Measurements from ENCODE around the gene B3GALNT1. TPM values are rescaled to one million over a fixed set of nuclear protein-coding genes. Genes with fewer than 3 reads are reported as not detected.

Gene B3GALNT1
- total RNA-seq, 2 experiments from 2014 or later: 3.9 to 4.1 TPM

DNA sequence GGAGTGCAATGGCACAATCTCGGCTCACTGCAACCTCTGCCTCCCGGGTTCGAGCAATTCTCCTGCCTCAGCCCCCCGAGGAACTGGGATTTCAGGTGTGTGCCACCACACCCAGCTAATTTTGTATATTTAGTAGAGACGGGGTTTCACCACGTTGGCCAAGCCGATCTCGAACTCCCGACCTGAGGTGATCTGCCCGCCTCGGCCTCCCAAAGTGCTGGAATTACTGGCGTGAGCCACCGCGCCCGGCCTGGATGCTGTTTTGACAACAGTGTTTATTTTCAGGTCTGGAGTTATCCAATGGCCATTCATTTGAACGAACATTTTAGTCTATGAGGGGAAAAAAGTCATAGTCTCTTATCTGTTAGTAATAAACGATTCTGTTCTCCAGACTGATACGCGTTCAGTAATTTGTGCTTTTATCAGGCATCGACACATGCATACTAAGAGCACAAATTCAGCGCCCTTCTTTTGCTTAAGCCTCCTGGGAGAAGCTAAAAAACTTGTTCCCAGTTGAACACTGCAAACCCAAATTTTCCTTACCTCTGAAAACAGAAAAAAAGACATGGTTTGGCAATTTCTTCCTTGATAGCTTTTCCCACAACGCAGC is 1.3 kb downstream of the B3GALNT1 start:
- Mint-ChIP-seq H3K36me3 (ENCODE audit: low read depth) (peaks cover 3% of the 10 kb centered on the region), H3K4me3 (peak overlapping the region; percentile 65)
- POLR2A ChIA-PET: no interaction called here

DNA sequence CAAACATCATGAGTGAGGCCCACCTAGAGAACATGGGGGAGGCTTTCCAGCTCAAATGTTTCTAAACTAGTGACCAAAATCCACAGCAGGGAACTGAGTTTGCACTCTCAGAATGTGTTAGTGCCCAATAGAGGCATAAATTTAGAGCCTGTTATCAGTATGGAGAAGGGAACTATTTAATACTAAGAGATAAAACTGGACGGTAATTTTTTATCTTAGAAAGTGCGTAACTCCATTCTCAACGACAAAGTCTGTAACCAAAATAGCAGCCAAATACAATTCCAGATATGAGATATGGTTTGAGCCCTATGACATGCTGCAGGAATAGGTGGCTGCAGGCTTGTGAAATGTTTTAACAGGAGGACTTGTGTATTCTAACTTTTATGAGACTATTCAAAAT is 3.5 kb downstream of the B3GALNT1 start:
- POLR2A ChIA-PET: interaction anchor here (1.0 kb wide), 1 partner anchor 20 kb away, joined by 3 read pairs; no protein-coding TSS in a partner anchor
- H3K4me3 Mint-ChIP-seq: no peak overlapping the region
- CTCF ChIA-PET: interaction anchor here (0.9 kb wide), 1 partner anchor 173 kb away, joined by 4 read pairs; no protein-coding TSS in a partner anchor
- peaks cover 13% of the 10 kb centered on the region for H3K4me1 Mint-ChIP-seq
- H3K36me3 Mint-ChIP-seq (ENCODE audit: low read depth): peaks cover 3% of the 10 kb centered on the region
- H3K9me3 Mint-ChIP-seq: no peaks in the 10 kb centered on the region
- no peak overlapping the region for H3K27ac Mint-ChIP-seq
- DNase-seq: no peak
- peaks cover 17% of the 10 kb centered on the region for H3K27me3 Mint-ChIP-seq

More for the DNA sequence above, 1.3 kb downstream of the B3GALNT1 start:
- CTCF ChIA-PET: interaction anchor here (1.3 kb wide), 1 partner anchor 30 kb away, joined by 3 read pairs; no protein-coding TSS in a partner anchor
- Mint-ChIP-seq H3K4me1 (peaks cover 17% of the 10 kb centered on the region), H3K27ac (no peak overlapping the region), H3K9me3 (no peaks in the 10 kb centered on the region), H3K27me3 (peaks cover 24% of the 10 kb centered on the region)
- DNase-seq: no peak

DNA sequence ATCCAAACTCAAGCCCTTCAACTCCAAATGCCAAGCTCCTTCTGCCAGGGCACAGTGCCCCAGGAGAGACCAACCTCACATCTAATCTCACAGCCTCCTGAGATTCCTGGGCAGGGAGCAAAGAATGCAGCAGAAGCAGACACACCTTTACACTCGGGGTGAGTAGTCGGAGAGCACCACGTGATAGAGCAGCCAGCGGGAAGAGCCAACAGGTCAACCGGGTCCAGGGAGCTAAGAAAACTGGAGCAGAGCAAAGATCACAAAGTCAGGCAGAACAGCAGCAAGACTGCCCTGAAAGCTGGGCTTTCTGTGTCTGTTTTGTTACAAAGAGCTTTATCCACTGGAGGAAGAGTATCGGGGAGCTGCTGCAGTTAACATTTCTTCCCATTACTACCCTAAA is 4.2 kb downstream of the B3GALNT1 start:
- CTCF ChIA-PET: interaction anchor here (0.7 kb wide), 1 partner anchor 136 kb away, joined by 3 read pairs; no protein-coding TSS in a partner anchor
- no peaks in the 10 kb centered on the region for H3K9me3 Mint-ChIP-seq
- DNase-seq: no peak
- POLR2A ChIA-PET: interaction anchor here (1.0 kb wide), 1 partner anchor 19 kb away, joined by 3 read pairs; no protein-coding TSS in a partner anchor
- no peak overlapping the region for H3K4me3 Mint-ChIP-seq
- H3K4me1 Mint-ChIP-seq: peaks cover 13% of the 10 kb centered on the region
- H3K27ac Mint-ChIP-seq: no peak overlapping the region
- peaks cover 17% of the 10 kb centered on the region for H3K27me3 Mint-ChIP-seq
- peaks cover 3% of the 10 kb centered on the region for H3K36me3 Mint-ChIP-seq (ENCODE audit: low read depth)

DNA sequence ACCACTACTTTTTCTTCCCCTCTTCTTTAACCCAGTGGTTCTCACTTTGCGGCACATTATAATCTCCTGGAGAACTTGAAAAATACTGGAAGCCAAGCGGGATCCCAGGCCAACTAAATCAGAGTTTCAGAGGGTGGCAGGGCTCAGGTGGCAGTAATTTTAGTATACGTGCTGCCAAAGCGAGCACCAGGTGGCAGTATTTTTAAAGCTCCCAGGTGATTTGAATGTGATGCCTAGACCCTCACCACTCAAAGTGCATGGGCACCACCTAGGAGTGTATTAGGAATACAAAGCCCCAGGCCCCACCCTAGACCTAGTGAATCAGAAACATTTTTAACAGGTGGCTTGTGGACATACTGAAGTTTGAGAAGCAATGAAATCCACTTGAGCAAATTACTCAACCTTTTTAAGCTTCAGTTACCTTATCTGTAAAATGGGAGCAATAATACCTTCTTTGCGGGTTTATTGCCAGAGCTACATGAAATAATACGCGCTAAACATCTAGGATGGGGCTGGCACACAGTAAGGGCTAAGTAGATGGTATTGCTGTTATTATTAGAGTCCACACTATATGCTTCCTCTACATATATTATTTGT is 8.3 kb downstream of the B3GALNT1 start:
- POLR2A ChIA-PET: no interaction called here
- H3K4me3 Mint-ChIP-seq: no peak overlapping the region
- H3K36me3 Mint-ChIP-seq (ENCODE audit: low read depth): peaks cover 3% of the 10 kb centered on the region
- H3K9me3 Mint-ChIP-seq: no peaks in the 10 kb centered on the region
- CTCF ChIA-PET: interaction anchor here (0.6 to 2.3 kb wide), 9 partner anchors 8 to 410 kb away, joined by 3 to 9 read pairs (median 3); partner anchors contain the start of gene B3GALNT1
- H3K27me3 Mint-ChIP-seq: peaks cover 4% of the 10 kb centered on the region
- no peak overlapping the region for H3K27ac Mint-ChIP-seq
- H3K4me1 Mint-ChIP-seq: no peaks in the 10 kb centered on the region
- DNase-seq: no peak

DNA sequence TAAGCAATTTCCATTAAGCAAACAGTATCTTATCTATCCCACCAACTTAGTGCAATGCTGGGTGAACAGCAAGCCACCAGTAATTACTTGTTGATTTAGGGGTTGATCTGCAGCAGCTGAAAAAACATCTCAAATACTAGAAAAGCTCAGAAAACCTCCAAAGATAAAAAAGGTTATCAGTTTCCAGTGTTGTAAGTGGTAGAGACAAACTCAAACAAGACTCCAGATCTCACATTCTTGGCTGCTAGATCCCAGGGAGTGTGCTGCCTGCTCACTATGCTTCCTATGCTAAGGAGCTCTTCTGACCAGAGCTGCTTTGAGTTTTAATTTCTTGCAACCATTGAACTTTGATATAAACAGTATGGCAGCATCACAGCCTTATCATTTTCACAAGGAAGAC is 11.3 kb downstream of the B3GALNT1 start:
- Mint-ChIP-seq H3K9me3 (no peaks in the 10 kb centered on the region), H3K4me3 (no peak overlapping the region), H3K4me1 (no peaks in the 10 kb centered on the region), H3K36me3 (ENCODE audit: low read depth) (no peaks in the 10 kb centered on the region), H3K27ac (no peak overlapping the region), H3K27me3 (no peaks in the 10 kb centered on the region)
- ChIA-PET CTCF (no interaction called here), POLR2A (no interaction called here)
- no peak for DNase-seq

DNA sequence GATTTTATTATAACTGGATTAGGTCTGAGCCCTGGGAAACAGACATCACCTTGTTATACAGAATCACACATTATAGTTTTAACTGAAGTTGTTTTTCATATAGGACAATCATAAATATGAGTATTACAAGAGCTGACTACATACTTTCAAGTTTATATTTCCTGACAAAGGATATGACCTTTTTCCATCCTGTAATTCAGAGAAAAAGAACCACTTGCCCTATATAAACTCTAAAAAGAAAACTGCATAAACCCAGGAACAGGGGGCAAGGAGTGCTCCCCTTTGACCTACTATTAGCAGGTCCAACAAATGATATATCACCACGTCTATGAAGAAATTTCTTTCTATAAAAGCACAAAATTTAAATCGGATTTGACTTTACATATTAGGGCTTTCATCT is 20.9 kb downstream of the B3GALNT1 start:
- Mint-ChIP-seq H3K9me3 (no peaks in the 10 kb centered on the region), H3K4me3 (no peak overlapping the region), H3K4me1 (peaks cover 22% of the 10 kb centered on the region), H3K27ac (no peak overlapping the region), H3K36me3 (ENCODE audit: low read depth) (no peaks in the 10 kb centered on the region), H3K27me3 (peaks cover 5% of the 10 kb centered on the region)
- ChIA-PET POLR2A (no interaction called here), CTCF (no interaction called here)
- DNase-seq: no peak

DNA sequence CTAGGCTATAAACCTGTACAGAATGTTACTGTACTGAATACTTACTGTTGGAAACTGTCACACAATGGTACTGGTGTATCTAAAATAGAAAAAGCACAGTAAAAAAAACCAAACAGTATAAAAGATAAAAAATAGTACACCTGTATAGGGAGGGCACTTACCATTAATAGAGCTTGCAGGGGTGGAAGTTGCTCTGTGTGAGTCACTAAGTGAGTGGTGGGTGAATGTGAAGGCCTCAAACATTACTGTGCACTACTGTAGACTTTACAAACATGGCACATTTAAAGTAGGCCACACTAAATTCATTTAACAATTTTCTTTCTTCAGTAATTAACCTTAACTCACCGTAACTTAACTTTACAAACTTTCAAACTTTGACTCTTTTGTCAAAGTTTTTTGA is 22.0 kb downstream of the B3GALNT1 start:
- Mint-ChIP-seq H3K9me3 (no peaks in the 10 kb centered on the region), H3K36me3 (ENCODE audit: low read depth) (no peaks in the 10 kb centered on the region), H3K27me3 (peaks cover 5% of the 10 kb centered on the region), H3K4me3 (no peak overlapping the region), H3K4me1 (peaks cover 25% of the 10 kb centered on the region), H3K27ac (no peak overlapping the region)
- no peak for DNase-seq
- POLR2A ChIA-PET: no interaction called here
- CTCF ChIA-PET: no interaction called here

DNA sequence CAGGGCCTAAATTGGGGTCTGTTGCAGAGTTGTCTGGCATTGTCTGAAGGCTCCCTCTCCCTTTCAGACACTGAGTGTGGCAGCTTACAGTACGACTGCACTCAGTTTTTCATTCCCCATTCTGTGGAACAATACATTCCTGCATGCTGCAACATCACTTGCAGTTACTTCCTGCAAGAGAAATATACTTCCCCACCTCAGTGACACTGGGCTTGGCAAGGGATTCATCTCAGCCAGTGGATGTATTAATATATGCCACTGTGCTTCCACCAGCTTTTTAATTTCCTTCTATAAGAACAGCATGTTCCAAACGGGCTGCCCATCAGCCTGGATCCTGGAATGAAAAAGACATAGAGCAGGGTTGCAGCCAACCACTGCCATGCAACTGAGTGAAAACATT is 23.1 kb downstream of the B3GALNT1 start:
- Mint-ChIP-seq H3K36me3 (ENCODE audit: low read depth) (no peaks in the 10 kb centered on the region), H3K9me3 (no peaks in the 10 kb centered on the region), H3K4me3 (no peak overlapping the region), H3K27me3 (peaks cover 3% of the 10 kb centered on the region), H3K27ac (no peak overlapping the region), H3K4me1 (peaks cover 36% of the 10 kb centered on the region)
- no peak for DNase-seq
- ChIA-PET POLR2A (interaction anchor here (0.7 to 0.8 kb wide), 2 partner anchors 19 to 139 kb away, joined by 3 read pairs; partner anchors contain the start of gene NMD3), CTCF (no interaction called here)

DNA sequence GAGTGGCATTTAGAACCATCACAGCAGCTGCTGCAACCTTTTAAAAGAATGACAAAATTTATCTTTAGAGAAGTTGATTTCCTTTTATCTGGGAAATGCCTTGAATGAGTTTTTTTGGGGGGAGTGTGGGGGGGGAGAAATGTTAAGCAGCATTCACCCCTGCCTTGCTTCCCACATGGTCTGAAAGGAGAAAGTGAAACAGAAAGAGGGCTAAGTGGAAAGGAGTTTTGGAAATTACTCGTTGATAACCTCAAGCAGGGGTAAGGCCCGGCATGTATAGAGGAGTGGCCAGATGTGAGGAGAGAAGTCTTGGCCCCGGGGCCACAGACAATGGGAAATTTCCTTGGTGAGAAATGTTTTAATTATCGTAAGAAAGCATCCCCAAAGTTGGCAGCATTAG is 23.5 kb downstream of the B3GALNT1 start:
- Mint-ChIP-seq H3K4me1 (peaks cover 38% of the 10 kb centered on the region), H3K27me3 (peaks cover 3% of the 10 kb centered on the region), H3K9me3 (no peaks in the 10 kb centered on the region), H3K27ac (no peak overlapping the region), H3K4me3 (no peak overlapping the region), H3K36me3 (ENCODE audit: low read depth) (no peaks in the 10 kb centered on the region)
- CTCF ChIA-PET: interaction anchor here (0.7 kb wide), 1 partner anchor 12 kb away, joined by 3 read pairs; no protein-coding TSS in a partner anchor
- no peak for DNase-seq
- POLR2A ChIA-PET: interaction anchor here (0.8 kb wide), 1 partner anchor 20 kb away, joined by 3 read pairs; no protein-coding TSS in a partner anchor

DNA sequence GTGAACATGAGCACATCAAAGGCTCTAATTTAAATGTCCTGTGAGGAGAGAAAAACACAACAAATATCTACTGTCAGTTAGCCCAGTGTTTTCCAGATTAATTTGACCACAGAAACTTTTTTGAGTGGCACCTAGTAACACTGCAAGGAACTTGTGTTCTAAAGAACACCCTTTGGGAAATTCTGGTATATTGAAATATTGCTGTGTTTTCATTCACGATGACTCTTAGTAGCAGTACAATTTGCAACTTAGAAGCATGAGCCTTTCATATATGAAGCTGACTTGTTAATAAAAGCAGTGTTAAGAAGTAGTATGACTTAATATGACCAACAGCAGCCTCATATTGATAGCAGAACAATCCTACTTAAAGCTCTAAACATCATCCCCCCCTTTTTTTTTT is 32.0 kb downstream of the B3GALNT1 start:
- Mint-ChIP-seq H3K9me3 (no peaks in the 10 kb centered on the region), H3K36me3 (ENCODE audit: low read depth) (no peaks in the 10 kb centered on the region), H3K27ac (peak overlapping the region; percentile 33), H3K27me3 (peaks cover 6% of the 10 kb centered on the region), H3K4me1 (peaks cover 61% of the 10 kb centered on the region), H3K4me3 (no peak overlapping the region)
- POLR2A ChIA-PET: no interaction called here
- DNase-seq: no peak
- CTCF ChIA-PET: interaction anchor here (0.6 to 1.6 kb wide), 2 partner anchors 49 to 202 kb away, joined by 4 read pairs; no protein-coding TSS in a partner anchor

DNA sequence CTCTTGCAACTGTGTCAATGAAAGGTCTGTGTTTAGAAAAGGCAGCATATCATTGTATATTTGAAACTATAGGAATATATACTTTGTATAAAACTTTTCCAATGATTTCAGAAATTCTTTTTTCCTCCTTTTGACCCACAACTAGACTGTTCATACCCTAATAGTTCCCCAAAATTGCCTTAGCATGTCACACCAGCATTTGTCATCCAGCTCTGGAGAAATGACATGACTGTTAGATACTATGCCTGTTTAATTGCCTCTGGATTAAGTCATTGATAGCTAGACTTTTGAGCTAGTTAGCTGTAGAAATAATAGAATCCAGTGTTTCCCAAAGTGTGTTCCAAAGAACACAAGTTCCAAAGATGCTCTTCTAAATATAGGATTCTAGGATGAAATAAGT is 32.4 kb downstream of the B3GALNT1 start:
- ChIA-PET CTCF (interaction anchor here (1.6 kb wide), 1 partner anchor 203 kb away, joined by 4 read pairs; no protein-coding TSS in a partner anchor), POLR2A (no interaction called here)
- Mint-ChIP-seq H3K4me3 (no peak overlapping the region), H3K36me3 (ENCODE audit: low read depth) (no peaks in the 10 kb centered on the region), H3K4me1 (peaks cover 60% of the 10 kb centered on the region), H3K9me3 (no peaks in the 10 kb centered on the region), H3K27me3 (peaks cover 6% of the 10 kb centered on the region), H3K27ac (peak overlapping the region; percentile 33)
- DNase-seq: no peak

DNA sequence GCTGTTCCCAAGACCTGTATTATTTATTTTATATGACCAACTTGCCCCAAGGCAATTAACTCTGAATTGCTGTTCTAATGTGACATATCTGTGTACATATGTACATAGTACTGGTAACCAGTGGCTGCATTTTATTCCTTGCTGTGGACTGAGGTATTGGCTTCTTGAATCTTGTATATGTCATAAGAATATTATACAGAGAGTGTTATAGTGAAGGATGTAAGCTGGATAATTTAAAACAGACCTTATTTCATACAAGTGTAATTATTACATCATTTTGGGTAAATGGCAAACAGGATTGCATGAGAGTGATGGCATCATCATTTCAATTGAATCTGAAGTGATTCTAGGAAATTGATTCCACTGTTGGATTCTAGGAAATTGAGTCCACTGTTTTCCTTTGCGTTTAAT is 32.9 kb downstream of the B3GALNT1 start:
- H3K27me3 Mint-ChIP-seq: peaks cover 6% of the 10 kb centered on the region
- no peak overlapping the region for H3K27ac Mint-ChIP-seq
- H3K9me3 Mint-ChIP-seq: no peaks in the 10 kb centered on the region
- ChIA-PET POLR2A (interaction anchor here (1.5 kb wide), 1 partner anchor 149 kb away, joined by 4 read pairs; the partner anchor contains the start of gene NMD3), CTCF (interaction anchor here (0.7 to 1.6 kb wide), 2 partner anchors 203 to 333 kb away, joined by 3 to 4 read pairs; no protein-coding TSS in a partner anchor)
- no peak overlapping the region for H3K4me3 Mint-ChIP-seq
- no peaks in the 10 kb centered on the region for H3K36me3 Mint-ChIP-seq (ENCODE audit: low read depth)
- peaks cover 59% of the 10 kb centered on the region for H3K4me1 Mint-ChIP-seq
- no peak for DNase-seq

DNA sequence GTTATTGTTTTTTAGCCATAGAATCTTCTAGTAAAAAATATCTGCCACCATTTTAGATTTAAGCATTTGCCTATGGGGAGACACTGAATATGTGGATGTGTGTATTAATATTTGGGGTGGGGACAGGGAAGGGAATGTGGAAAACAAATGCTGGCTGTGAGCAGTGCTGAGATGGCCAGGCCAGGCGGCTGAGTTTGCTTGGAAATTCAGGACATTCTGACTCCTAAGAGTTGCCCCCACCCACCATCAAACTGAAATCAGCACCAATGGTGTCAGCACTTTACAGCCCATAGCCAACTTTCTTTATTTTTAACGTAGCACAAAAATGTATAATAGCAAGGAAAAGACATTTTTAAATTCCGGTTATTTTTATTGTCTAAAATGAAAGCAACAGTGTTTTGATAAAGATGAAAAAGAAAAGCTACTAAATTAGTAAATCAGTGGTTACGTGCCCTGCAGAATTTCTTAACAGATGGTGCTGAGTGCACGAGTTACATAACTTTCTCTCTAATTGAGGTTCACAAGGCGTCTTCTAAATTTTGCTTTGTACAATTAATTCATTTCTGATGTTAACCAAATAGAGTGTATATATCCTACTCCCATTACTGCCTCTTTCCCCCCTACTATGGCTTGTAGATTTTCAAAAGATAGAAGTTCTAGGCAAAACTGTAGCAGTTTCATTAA is 34.0 kb downstream of the B3GALNT1 start:
- H3K27me3 Mint-ChIP-seq: peaks cover 3% of the 10 kb centered on the region
- H3K4me1 Mint-ChIP-seq: peaks cover 56% of the 10 kb centered on the region
- H3K27ac Mint-ChIP-seq: no peak overlapping the region
- H3K36me3 Mint-ChIP-seq (ENCODE audit: low read depth): no peaks in the 10 kb centered on the region
- no peak overlapping the region for H3K4me3 Mint-ChIP-seq
- POLR2A ChIA-PET: interaction anchor here (1.5 kb wide), 1 partner anchor 150 kb away, joined by 4 read pairs; the partner anchor contains the start of gene NMD3
- CTCF ChIA-PET: no interaction called here
- DNase-seq: no peak
- H3K9me3 Mint-ChIP-seq: no peaks in the 10 kb centered on the region

Data from activated CD4-positive, alpha-beta memory T cell treated with anti-CD3 and anti-CD28 coated beads, Interleukin-2, amount 10 ng/mL, durations not matched to agents 7 days and 5 days (primary cell).